Activated CD4-positive, alpha-beta T cell treated with anti-CD3 and anti-CD28 coated beads for 1 hour (primary cell): ENCODE measurements around the gene HNRNPUL1.
A peak's percentile ranks its signal among the peaks of the same experiment; 100 is the strongest.
"Not testable (repeated sequence)": the region's sequence is repeated elsewhere in the genome, so short reads cannot be mapped to it uniquely, and the experiment has no call there.

Experiments used
- DNase-seq: peaks from one replicate; pipeline ENCODE4 v3.0.0-alpha.2; 2020

HNRNPUL1 gene

DNA sequence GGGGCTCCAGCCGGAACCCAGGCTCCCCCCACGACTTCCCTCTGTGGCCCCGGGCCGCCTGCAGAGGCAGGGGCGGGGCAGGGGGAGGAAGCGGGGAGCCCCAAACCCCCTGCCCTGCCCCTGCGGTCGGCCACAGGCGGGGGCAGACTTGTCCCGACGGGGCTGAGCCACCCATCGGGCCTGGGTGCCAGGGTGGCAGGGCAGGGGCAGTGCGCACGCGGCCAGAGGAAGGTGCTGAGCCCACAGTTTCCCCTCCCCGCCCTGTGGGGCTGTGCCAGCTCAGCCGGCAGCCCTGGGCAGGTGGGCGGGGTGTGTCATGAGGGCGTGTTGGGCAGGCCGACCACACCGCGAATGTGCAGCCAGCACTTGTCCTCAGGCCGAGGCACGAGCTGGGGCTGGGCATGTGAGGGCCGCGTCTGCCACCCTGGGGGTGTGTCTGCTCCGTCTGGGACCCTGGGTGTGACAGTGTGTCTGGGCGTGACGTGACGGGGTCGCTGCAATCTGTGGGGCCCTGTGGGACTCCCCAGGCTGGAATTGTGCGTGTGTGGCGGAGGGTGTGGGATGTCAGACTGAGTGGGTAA is 63.5 kb downstream of the HNRNPUL1 start:
- DNase-seq: peak; percentile 60

DNA sequence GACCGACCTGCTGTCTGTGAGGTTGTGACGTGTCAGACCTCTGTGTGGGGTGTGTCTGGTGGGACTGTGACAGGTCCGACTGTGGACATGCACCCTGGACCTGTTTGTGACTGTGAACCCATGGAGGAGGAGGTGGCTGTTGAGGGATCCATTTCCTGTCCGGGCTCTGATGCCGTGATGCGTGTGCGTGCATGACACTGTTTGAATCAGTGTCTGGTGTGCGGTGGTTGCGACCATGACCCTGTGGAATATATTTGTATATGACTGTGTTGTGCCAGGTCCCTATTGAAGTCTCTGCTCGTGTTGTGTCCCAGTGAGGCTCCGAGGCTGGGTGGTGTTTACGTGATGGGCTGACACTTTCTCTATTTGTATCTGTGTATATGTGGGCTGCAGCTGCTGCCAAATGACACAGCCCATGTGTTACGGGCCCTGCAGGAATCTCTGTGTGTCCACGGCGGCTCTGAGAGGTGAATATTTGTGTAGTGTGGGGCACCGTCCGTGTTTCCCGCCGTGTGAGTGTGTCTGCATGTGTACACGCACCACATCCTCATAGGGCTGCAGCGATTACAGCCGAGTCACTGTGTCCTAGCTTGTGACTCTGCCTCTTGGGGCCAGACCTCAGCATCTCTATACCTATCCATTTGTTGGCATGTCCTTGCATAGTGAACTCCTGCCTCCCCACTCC is 64.1 kb downstream of the HNRNPUL1 start:
- no peak for DNase-seq

DNA sequence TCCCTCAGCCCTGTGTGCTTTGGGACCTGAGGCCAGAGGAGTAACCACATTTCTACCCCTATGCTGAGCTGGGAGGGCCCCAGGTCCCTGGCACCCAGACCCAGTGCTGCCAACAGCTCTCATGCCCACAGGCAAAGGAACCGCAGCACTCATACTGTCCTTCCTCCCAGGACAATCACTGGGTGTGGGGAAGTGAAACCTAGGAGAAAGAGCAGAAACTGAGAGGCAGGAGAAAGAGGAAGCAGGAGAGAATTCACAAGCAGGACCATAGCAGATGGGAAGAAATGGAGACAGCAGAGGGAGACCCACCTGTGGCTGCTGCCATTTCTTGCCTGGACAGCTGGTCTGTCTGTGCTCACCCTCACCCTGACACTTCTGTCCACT is 64.7 kb downstream of the HNRNPUL1 start:
- DNase-seq: no peak

DNA sequence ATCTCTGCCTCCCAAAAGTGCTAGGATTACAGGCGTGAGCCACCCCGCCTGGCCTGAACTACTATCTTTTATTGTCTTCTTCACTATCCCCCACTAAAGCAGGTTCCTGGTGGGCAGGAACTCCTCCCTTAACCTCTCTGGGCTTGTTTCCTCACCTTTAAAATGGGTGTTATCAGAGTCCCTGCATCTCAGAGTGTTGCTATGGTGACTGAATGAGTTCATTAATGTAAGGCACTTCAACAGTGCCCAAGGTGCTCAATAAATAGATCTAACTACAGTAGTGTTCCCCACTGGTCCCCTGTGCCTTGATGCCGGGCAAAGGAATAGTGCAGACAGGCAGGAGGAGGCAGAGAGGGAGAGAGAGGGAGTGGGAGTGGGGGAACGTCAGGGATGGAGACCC is 66.3 kb downstream of the HNRNPUL1 start:
- no peak for DNase-seq

DNA sequence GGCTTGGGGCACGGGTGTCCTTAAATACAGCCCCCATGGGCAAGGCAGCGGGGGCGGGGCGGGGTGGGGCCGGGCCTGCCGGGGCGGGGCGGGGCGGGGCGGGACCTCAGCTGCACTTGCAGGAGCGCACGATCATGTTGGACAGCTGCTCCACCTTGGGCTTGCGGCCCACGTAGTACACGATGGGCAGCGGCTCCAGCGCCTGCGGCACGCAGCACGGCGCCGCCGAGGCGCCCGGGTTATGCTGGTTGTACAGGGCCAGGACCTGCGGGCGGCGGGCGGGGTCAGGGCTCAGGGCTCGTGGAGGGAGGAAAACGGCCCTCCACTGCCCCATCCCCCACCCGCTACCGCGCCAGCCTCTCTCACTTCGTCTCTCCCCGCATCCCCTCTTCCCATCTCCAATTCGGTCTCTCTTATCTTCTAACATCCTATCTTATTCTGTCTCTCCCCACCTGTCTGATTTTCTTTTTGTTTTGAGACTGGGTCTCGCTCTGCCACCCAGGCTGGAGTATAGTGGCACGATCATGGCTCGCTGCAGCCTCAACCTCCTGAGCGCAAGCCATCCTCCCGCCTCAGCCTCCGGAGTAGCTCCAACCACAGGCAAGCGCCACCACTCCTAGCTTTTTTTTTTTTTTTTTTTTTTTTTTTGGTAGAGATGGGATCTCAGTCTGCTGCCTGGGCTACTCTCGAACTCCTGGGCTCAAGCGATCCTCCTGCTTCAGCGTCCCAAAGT is 66.9 kb downstream of the HNRNPUL1 start:
- no peak for DNase-seq

DNA sequence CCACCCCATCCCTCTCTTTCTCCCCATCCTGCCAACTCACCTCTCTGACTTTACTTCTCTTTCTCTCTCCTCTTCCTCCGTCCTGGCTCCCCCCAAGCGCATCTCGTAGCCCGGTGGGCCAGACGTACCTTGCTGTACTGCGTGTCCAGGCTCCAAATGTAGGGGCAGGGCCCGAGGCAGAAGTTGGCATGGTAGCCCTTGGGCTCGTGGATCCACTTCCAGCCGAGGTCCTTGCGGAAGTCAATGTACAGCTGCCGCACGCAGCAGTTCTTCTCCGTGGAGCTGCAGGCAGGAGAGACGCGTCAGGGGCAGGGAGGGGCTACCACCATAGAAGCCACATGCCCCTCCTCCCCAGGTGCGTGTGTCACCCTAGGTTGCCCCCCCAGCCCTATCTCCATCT is 67.8 kb downstream of the HNRNPUL1 start:
- DNase-seq: no peak

DNA sequence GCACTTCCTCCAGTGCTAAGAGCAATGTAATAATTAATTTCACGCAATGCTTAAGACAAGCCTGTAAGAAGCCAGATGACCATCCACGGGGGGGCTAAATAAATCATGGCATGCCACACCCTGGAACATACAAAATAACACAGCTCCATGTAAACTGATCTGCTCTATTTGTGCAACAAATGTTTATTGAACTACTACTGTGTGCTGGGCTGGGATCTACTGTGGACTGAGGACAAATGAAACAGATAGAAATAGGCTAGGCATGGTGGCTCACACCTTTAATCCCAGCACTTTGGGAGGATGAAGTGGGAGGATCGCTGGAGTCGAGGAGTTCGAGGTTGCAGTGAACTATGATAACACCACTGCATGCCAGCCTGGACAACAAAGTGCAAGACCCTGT is 68.3 kb downstream of the HNRNPUL1 start:
- DNase-seq: no peak

DNA sequence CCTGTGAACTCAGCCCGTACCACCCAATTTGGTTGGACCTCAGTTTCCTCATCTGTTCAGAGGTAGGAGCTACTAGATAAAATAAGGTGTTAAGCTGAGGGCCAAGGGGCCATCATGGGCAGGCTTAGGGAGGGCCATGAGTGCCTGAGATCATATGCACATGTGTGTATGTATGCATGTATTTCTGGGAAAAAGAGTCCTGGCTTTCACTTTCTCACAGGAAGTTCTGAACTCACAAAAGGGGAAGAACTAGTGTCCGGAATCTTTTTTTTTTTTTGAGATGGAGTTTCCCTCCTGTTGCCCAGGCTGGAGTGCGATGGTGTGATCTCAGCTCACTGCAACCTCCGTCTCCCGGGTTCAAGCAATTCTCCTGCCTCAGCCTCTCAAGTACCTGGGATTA is 70.6 kb downstream of the HNRNPUL1 start:
- no peak for DNase-seq

DNA sequence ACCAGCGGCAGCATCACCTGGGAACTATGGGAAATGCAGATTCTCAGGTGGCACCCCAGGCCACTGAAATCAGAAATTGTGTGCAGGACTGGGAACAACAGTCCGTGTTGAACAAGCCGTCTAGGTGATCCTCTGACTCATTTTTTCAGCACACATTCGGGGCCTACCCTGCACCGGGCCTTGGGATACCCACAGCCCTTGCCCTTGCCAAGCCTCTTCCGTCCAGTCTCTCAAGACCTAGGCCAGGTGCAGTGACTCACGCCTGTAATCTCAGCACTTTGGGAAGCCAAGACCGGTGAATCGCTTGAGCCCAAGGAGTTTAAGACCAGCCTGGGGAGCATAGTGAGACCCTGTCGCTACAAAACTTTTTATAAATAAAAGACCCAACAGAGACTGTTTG is 71.3 kb downstream of the HNRNPUL1 start:
- DNase-seq: no peak

DNA sequence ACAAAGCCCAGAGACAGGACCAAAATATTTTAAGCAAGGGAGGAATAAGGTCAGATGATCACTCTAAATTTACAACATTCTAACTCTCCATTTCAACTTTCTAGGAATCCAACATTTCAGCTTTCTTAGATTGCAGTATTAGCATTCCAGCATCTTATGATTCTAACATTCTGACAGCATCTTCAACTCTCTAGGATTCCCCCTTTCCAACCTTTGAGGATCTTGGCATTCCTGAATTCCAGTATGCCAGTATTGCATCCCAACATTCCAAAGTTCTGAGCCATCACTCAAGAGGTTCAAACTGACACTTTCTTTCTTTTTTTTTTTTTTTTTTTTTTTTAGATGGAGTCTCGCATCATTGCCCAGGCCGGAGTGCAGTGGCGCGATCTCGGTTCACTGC is 75.8 kb downstream of the HNRNPUL1 start:
- DNase-seq: no peak

DNA sequence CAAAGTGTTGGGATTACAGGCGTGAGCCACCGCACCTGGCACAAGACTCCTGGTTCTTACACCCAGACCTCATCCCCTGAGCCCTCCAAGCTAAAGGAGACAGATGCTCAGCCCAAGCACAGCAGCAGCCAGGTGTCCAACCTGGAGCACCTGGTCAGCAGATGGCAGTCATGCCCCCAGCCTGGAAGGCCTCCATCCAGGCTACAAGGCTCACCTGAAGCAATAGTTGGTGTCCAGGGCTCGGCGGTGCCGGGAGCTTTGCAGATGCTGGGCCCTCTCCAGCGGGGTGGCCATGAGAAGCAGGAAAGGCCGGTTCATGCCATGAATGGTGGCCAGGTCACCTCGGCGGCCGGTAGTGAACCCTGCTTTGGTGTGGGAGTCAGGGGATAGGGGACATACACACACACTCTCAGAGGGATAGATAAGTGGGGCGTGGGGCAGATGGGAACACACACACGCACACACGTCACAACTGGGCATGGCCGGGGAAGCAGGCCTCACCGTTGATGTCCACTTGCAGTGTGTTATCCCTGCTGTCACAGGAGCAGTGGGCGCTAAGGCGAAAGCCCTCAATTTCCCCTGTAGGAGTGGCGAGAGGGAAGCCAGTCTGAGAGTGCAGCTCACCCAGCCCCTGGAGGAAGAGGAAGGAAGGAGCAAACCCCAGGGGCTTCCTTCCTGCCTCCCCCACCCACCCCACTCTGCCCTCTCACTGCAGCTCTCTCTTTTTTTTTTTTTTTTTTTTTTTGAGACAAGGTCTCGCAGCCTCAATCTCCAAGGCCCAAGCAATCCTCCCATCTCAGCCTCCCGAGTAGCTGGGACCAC is 77.7 kb downstream of the HNRNPUL1 start:
- DNase-seq: no peak

DNA sequence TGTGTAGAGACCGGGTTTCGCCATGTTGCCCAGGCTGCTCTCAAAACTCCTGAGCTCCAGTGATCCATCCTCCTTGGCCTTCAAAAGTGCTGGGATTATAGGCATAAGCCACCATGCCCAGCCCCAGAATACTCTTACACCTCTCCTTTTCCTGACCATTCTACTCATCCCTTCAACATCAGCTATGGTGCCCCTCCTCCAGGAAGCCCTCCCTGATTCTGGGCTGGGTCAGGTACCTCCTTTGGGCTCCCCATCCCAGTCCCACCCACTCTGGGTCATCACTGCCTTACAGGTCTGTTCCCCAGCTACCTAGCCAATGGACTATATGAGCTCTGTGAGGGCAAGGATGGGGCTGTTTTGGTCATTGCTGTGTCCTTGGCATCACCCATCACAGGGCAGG is 80.0 kb downstream of the HNRNPUL1 start:
- DNase-seq: no peak

DNA sequence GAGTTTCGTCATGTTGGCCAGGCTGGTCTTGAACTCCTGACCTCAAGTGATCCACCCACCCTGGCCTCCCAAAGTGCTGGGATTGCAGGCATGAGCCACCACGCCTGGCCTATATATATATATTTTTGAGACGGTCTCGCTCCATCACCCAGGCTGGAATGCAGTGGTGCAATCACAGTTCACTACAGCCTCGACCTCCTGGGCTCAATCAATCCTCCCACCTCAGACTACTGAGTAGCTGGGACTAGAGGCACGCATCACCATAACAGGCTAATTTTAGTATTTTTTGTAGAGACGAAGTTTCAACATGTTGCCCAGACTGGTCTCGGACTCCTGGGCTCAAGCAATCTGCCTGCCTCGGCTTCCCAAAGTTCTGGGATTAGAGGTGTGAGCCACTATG is 82.7 kb downstream of the HNRNPUL1 start:
- not testable (repeated sequence) for DNase-seq

DNA sequence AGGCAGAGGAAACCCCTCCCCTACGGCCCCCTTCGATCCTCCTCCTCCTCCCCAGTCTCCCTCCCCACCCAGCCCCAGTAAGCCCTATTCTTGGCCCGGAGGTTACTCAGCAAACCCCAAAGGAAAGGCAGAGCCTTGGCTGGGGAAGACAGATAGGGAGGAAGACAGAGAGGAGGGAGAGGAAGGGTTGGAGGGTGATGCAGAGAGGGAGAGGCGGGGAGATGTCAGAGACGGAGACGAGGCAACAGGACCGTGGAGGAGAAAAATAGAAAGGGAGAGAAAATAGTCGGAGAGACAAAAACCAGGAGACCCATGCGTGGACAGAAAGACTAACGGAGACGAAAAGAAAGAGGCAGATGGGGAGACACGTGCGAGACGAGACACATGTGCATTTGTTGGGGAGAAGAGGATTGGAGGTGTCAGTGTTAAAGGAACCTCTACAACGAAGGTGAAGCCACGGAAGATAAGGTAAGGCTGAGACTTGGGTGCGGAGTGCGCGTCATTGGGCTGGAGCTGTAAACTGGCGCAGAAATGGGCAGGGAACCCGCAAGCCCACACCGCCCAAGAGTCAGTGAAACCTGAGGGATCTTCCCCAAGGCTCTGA is 86.7 kb downstream of the HNRNPUL1 start:
- no peak for DNase-seq

DNA sequence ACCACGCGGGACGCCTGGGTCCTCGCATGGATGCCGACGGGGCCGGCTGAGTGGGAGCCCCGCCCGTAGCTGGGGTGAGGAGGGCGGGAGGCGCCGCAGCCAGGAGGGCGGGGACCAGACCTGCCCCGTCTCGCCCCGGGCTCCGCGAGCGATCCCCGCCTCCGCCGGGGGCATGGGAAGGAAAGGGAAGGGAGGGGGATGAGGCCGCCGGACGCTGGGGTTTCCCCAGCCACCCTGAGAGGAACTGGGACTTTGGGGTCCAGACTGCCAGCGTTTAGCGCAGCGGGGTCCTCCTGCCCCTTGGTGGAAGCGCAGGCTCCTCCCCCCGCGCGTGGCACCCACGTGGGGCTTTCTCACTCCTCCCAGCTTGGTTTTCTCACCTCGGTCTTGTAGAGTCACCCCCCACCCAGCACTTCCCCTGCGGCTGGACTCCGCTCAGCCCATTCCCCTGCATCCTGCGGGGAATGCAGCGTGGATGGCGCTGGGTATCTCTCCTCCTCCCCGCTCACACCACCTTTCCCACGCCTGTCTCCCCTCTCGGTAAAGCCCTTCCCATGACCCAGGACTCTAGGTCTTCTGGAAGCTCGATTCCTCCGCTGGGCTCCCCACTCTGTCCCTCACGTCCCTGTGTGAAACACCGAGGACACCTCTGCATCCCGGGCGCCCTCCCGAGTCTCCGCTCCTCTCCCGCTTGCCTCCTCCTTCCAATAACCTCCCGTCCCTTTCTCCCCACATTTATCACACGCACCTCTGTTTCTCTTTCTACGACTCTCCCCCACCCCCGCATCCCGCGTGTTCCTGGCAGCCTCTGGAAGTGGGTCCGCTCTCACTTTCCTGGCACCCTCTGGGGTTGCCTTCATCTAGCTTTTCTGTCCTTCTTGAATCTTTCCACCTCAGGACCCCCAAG is 87.4 kb downstream of the HNRNPUL1 start:
- peak; percentile 70 for DNase-seq

DNA sequence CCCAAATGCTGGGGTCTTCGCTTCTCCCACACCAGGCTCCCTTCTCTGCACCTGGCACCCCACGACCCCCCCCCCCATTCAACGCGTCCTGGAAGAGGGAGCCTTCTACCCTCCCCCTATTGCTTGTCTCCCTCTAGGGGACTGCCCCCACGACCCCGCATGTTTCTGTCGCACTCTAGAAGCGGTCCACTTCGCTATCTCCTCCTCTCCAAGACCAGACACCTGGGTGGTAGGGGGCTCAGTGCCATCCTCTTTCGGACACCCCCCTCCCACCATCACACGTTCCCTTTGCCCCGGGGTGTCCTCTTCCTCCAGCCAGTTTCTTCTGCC is 88.1 kb downstream of the HNRNPUL1 start:
- DNase-seq: no peak

DNA sequence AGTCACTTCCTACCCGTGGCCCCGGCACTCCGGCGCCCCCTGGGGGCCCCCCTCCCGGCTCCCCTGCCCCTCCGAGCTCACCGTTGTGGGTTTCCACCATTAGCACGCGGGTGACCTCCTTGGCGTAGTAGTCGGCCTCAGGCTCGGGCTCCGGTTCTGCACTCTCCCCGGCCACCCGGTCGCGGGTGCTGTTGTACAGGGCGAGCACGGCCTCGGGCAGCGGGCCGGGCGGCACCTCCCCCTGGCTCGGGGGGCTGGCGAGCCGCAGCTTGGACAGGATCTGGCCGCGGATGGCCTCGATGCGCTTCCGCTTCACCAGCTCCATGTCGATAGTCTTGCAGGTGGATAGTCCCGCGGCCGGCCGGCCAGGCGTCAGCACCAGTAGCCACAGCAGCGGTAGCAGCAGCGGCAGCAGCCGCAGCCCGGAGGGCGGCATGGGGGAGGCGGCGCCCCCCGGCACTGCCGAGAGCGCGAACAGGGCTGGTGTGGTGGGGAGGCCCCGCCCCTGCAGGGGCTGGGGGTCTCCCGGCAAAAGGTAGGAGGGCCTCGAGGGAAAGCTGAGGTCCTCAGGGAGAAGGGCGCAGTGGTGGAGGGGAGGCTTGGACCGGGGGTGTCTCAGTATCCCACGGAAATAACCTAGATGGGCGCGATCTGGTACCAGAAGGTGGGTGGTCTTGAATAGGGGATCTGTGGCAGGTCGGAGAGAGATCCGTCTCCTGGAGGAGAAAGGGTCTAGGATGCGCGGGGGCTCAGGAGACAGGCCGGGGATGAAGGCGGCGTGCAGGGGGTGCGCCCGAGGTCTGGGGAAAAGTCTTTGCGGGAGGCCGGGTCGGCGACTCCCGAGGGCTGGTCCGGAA is 88.7 kb downstream of the HNRNPUL1 start:
- peak; percentile 67 for DNase-seq

DNA sequence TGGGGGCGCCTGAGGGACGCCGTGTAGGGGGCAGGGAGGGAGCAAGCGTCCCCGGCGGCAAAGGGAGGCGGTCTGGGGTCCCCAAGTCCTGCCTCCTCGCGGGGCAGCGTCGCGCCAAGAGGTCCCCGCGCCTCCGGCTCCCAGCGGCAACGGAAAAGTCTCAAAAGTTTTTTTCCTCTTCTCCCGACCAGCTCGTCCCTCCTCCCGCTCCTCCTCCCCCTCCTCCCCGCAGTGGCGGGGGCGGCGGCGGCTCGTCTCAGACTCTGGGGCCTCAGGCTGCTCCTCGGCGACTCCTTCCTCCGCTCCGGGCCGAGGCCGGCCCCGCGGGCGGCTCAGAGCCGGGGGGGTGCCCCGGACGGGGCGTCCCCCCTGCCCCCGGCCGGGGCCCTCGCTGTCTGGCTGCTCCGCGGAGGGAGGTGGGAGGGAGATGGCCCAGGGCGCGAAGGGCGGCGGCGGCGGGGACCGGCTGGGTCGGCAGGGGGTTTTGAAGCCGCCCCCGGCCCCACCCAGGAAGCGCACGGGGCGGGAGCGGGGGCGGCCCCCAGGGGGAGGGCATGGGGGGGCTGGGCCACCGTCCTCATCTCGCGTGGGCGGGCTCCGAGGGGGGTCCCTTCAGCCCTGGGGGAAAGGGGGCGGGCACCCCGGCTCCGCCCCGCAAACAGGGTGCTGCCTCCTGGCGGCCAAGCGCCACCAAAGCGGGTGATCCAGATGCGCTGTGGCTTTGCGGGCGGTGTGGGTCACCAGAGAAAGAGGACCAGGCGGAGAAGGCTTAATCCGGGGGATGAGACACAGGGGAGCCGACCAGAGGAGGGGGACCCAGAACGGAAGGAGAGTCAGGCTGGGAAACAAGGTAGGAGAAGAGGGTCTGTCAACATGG is 89.5 kb downstream of the HNRNPUL1 start, which contains the start of gene TGFB1:
TSS of gene TGFB1 (minus strand) at position 457 of the 877 bp plus-strand sequence. CDS start 878 bp downstream, outside the sequence.
- peak; percentile 91 for DNase-seq

DNA sequence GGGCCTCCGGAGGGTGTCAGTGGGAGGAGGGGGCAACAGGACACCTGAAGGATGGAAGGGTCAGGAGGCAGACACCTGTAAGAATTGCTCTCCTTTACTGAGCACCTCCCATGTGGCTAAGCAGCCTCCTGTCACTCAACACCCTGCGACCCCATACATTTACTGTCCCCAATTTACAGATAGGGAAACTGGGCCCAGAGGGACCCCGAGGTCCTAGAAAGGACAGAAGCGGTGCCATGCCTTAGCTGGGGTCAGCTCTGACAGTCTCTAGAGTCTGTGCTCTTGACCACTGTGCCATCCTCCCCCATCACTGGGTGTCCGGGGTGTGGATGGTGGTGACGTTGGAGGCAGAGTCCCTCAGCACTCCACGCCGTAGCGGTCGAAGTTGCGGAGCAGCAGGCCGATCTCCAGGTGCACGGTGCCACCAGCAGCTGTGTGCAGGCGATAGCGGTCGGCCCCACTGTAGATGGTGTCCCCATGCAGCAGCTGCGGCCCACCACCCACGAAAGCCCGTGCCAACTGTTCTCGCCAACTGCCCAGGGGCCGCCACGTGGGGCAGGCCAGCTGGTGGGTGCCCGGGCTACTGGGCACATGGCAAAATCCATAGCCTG is 90.3 kb downstream of the HNRNPUL1 start:
- DNase-seq: no peak
